Activated CD4-positive, CD25-positive, alpha-beta regulatory T cell treated with anti-CD3 and anti-CD28 coated beads, Interleukin-2, amount 50 U/mL, for 24 hours (primary cell): ENCODE measurements around the gene PLEK2.
"Not testable (repeated sequence)": the region's sequence is repeated elsewhere in the genome, so short reads cannot be mapped to it uniquely, and the experiment has no call there.

Source experiments
- ATAC-seq, 2 donors: fragments of 150-1000 bp; cut with Tn5 transposase; one replicate each; pipeline ENCODE4 v1.10.0; 2021; ENCODE audit warnings: mild to moderate bottlenecking in 1 of 2, moderate library complexity in 1 of 2

PLEK2 gene, protein sequence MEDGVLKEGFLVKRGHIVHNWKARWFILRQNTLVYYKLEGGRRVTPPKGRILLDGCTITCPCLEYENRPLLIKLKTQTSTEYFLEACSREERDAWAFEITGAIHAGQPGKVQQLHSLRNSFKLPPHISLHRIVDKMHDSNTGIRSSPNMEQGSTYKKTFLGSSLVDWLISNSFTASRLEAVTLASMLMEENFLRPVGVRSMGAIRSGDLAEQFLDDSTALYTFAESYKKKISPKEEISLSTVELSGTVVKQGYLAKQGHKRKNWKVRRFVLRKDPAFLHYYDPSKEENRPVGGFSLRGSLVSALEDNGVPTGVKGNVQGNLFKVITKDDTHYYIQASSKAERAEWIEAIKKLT

GRCh38 chr14:67411820-67412421, at the start of gene PLEK2:
PLEK2 (minus strand) TSS chr14:67412165; CDS start chr14:67412059, 106 bp downstream.
- peak; percentile 55 to 61 for ATAC-seq

DNA sequence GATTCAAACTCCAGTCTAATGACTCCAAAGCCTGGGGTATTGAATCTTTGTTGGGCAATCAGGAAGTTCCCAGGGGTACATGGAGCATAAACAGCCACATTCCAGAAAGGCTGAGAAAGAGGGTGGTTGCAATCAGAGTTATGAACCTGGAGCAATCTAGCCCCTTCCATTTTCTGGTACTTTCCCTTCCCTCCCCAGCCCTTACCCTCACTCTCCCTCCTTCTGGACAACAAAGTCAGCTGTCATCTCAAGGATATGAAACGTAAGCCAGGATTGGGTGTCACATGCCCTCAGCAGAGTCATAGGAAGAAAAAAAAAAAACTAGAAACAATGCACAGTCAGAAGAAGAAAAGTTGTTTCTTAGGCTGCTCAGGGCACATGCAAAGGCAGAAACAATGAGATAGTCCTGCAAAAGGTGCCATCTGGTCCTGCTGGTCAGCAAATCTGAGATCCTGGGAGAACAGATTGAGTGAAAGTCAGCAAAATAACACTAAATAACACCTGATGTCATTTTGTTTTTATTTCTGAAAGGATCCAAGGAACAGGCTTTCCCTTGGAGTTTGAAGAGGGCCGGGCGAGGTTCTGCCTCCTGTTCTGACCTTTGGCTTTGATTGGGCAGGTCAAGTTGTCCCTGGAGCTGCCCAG, 49.5 kb upstream of the PLEK2 start:
- ATAC-seq, result no peak

- peak in 1 of 2 donors; percentile 41 for ATAC-seq
These were observed 47.4 kb upstream of the PLEK2 start for GRCh38 chr14:67459336-67459735.

DNA sequence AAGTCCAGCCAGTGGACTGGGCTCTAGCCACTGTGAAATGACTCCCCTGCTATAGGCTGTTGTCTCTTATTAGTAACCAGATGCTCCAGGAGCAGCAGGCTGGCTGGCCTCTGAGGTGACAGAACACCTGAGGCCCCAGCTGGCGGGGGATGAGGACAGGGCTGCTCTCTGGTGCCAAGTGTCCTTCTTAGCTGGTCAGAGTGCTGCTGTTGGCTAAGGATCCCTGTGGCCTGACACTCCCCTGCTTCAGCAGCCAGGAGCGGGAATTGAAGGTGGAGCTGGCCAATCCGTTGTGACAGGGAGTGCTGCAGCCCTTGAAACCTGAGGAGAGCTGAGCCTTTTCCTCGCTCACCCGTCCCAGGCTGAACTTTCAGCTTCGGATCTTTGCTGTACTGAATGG, 45.8 kb upstream of the PLEK2 start:
- no peak for ATAC-seq

- ATAC-seq, result no peak
These were observed 44.8 kb upstream of the PLEK2 start for GRCh38 chr14:67456732-67457131.

DNA sequence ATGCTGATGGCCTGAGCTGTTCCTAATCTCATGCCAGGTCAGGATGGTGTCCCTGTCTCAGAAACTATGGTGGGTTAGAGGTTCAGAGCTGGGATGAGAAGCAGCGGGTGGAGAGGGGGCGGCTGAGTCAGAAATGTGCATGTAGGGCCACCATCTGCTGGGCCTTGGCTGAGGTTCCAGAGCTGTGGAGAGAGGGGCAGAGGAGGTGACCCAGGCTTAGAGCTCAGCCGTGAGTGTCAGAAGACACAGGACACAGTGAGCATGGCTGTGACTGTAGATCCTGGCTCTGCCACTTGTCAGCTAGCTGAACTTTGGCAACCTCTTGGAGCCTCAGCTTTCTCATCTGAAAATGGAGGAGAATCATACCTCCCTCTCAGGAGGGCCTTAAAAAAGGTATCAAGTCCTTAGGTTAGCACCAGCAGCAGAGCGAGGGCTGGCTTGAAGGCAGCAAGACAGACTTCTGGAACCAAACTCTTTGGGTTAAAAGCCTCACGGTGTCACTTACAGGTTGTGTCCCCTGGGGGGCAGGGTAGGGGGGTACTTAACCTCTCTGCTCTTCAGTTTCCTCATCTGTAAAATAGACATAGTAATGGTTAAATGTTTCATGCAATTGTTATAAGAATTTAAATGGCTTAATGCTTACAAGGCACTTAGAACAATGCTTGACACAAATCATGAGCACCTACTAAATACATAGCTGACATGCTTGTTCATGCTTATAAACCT, 41.8 kb upstream of the PLEK2 start:
- ATAC-seq, result no peak

DNA sequence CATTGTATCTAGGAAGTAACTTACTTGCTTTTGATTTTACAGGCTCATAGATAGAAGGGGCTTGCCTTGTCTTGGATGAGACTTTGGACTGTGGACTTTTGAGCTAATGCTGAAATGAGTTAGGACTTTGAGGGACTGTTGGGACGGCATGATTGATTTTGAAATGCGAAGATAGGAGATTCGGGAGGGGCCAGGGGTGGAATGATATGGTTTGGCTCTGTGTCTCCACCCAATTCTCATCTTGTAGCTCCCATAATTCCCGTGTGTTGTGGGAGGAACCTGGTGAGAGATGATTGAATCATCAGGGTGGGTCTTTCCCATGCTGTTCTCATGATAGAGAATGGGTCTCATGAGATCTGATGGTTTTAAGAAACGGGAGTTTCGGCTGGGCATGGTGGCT, 39.7 kb upstream of the PLEK2 start:
- not testable (repeated sequence) for ATAC-seq

- no peak for ATAC-seq
These were observed 37.1 kb upstream of the PLEK2 start for GRCh38 chr14:67449096-67449495.

DNA sequence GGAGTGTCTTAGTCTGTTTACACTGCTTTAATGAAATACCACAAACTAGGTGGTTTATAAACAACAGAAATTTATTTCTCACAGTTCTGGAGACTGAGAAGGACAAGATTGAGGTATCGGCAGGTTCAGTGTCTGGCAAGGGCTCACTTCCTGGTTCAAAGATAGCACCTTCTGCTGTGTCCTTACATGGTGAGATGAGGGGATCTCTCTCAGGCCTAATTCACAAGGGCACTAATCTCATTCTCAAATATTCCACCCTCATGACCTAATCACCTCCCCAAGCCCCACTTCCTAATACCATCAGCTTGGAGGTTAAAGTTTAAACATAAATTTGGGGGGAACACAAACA, 35.0 kb upstream of the PLEK2 start:
- ATAC-seq, result no peak

- no peak for ATAC-seq
These were observed 34.5 kb upstream of the PLEK2 start for GRCh38 chr14:67446371-67447032.

GRCh38 chr14:67444395-67444794, 32.4 kb upstream of the PLEK2 start:
- no peak for ATAC-seq

DNA sequence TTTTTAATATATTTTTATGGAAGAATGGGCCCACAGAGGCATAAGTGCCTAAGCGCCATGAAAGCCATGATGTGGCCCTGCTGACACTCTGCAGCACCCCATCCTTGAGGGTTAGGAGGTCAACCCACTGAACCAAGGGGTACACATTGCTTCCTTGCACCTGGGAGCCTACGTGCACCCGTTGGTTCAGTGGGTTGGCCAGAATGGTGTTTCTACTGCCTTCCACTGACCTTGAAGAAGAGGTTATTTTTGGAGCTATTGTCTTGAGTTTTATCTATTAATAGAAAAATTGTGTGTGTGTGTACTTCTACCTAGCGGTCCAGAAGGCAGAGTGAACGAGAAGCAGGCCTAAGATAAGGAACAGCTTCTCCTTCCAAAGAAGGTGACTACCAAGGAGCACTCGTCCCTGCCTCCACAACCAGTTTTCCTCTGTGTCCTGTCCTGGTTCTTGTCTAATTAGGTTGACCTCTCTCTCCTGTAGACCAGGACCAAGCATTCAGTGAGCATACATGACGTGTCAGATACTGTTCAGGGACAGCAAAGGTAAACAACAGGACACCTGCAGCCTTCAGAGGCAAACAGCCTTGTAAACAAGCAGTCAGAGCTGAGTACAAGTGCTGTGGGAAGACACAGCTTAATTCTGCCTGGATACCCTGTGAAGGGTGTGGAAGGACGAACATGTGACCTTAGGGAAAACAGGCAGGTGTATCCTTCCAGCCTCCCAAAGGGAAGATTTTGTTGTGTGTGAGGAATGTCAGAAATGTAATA, 30.4 kb upstream of the PLEK2 start:
- ATAC-seq, result no peak

GRCh38 chr14:67441672-67442071, 29.7 kb upstream of the PLEK2 start:
- ATAC-seq, result no peak

GRCh38 chr14:67441256-67441655, 29.3 kb upstream of the PLEK2 start:
- no peak for ATAC-seq

DNA sequence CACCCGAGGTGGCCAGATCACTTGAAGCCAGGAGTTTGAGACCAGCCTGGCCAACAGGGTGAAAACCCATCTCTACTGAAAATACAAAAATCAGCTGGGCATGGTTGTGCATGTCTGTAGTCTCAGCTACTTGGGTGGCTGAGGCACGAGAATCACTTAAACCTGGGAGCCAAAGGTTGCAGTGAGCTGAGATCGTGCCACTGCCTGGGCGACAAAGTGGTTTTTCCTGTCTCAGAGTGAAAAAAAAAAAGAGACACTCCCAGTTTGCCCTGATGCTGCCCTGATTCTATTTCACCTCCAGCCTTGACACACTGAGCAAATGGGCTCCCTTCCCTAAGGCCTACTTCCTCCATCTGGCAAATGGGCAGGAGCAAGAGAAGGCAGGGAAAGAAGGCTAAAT, 28.5 kb upstream of the PLEK2 start:
- ATAC-seq, result no peak

DNA sequence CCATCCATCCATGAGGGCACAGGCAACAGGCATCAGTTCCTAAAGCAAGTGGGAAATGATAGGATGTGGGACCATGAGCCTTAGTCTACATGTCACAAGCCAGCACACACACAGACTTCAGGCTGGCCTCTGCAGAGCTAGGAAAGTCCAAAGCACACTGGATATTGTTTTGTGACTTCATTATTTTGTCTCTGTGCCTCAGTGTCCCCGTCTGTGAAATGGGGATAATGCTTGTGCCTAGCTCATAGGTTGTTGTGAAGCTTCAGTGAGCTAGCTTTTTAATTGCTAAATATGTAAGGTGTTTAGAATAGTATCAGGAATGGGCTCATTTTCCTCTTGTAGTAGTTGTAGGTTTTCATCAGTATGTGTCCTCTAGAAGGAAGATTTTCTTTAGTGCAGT, 27.0 kb upstream of the PLEK2 start:
- no peak for ATAC-seq

DNA sequence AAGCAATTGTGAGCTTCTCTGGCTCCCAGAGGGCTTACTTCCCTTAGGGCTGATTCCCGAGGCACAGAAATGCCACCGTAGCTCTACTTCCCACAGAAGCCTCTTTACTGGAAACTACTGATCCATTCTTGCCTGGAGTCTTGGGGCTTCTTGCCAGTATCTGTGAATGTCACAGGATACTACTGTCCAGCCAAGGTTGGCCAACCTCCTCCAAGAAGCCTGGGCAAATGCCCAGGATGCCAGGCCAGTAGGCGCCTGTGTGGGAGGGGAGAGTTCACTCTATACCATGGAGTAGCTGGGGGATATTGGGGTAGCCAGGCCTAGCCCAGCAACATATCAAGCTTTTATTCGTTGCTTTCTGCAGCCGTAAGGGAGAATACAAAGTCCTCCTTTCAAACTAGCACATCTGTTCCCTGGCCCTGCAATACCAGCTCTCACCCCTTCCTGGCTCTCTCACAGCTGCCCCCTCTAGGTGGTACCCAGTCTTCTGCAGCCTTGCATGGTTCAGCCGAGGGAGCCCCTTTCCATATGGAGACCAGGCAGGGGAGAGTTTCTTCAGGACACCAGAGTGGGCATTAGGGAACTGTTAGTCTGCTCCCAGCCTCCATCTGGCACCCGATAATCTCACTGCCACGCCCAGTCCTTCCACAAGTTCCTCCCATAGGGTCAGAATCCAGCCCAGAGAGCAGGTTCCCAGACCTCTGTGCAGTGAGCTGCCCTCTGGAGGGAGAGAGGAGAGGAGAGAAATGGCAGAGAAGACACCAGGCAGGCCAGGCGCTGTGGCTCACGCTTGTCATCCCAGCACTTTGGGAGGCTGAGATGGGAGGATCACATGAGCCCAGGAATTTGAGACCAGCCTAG, 24.3 kb upstream of the PLEK2 start:
- no peak for ATAC-seq

GRCh38 chr14:67435603-67436002, 23.6 kb upstream of the PLEK2 start:
- ATAC-seq, result no peak

- no peak for ATAC-seq
These were observed 20.1 kb upstream of the PLEK2 start for GRCh38 chr14:67432050-67432564.

DNA sequence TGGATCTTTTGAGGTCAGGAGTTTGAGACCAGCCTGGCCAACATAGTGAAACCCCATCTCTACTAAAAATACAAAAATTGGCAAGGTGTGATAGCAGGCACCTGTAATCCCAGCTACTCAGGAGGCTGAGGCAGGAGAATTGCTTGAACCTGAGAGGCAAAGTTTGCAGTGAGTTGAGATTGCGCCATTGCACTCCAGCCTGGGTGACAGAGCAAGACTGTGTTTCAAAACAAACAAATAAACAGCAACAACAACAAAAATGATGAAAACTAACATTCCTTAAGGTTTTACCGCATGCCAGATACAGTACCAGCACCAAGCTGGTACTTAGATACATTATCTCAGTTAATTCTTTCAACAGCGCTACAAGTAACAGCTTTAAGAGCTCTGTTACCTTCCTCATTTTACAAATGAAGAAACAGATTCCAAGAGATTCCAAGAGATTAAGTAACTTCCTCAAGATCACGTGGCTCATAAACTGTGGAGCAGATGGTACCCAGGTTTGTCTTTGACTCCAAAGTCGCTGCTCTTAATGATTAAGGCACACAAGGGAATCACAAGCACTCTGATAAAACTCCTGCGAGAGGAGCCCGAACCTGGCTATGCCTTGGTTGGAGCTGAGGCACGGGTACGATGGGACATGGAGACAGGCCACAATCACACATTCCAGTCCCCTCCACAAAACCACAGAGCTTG, 17.7 kb upstream of the PLEK2 start:
- no peak for ATAC-seq
